Trophoblast cell (in vitro differentiated cells and primary cell): Measurements from ENCODE around the gene ZBTB44.

Experiments used
- DNase-seq, 2 donors: peaks; one replicate each; pipeline ENCODE4 v3.0.0-alpha.2; 2016
- H2AFZ ChIP-seq: 2 replicates; pipeline ENCODE4 v1.6.1; 2013; ENCODE audit warnings: low read length, moderate library complexity, mild to moderate bottlenecking; ENCODE audit not compliant: insufficient read depth, poor library complexity
- H2AK5ac ChIP-seq: 2 replicates; pipeline ENCODE4 v1.6.1; 2013; ENCODE audit warnings: mild to moderate bottlenecking, low read length
- H2BK120ac ChIP-seq: 2 replicates; pipeline ENCODE4 v1.6.1; 2013; ENCODE audit warnings: low read length, mild to moderate bottlenecking, moderate library complexity; ENCODE audit not compliant: insufficient read depth, poor library complexity
- H2BK12ac ChIP-seq: 2 replicates; pipeline ENCODE4 v1.6.1; 2013; ENCODE audit warnings: mild to moderate bottlenecking, low read length, moderate library complexity
- H2BK5ac ChIP-seq: 2 replicates; pipeline ENCODE4 v1.6.1; 2013; ENCODE audit warnings: low read length, low read depth, moderate library complexity, mild to moderate bottlenecking; ENCODE audit not compliant: poor library complexity
- H3K14ac ChIP-seq: 2 replicates; pipeline ENCODE4 v1.6.1; 2013; ENCODE audit warnings: mild to moderate bottlenecking, low read length
- H3K18ac ChIP-seq: 2 replicates; pipeline ENCODE4 v1.6.1; 2013; ENCODE audit warnings: mild to moderate bottlenecking, low read length
- H3K23ac ChIP-seq: 2 replicates; pipeline ENCODE4 v1.6.1; 2013; ENCODE audit warnings: low read length
- H3K27ac ChIP-seq: 2 replicates; pipeline ENCODE4 v1.5.1; 2013; ENCODE audit warnings: low read depth, mild to moderate bottlenecking, inconsistent platforms, low read length, moderate library complexity
- H3K27me3 ChIP-seq: 2 replicates; pipeline ENCODE4 v1.6.1; 2013; ENCODE audit warnings: inconsistent platforms, mild to moderate bottlenecking, low read length, moderate library complexity; ENCODE audit not compliant: insufficient read depth
- H3K36me3 ChIP-seq, 2 experiments: 1 replicate in 1 of 2; 2 replicates in 1 of 2; pipeline ENCODE4 v1.6.1; 2013; ENCODE audit warnings: low read length in 2 of 2, mild to moderate bottlenecking in 2 of 2, moderate library complexity in 1 of 2; ENCODE audit not compliant: insufficient read depth in 2 of 2, control insufficient read depth in 1 of 2
- H3K4ac ChIP-seq: 2 replicates; pipeline ENCODE4 v1.6.1; 2013; ENCODE audit warnings: low read depth, mild to moderate bottlenecking, low read length, moderate library complexity
- H3K4me1 ChIP-seq, 2 experiments: 1 replicate in 1 of 2; 2 replicates in 1 of 2; pipeline ENCODE4 v1.6.1; 2013; ENCODE audit warnings: low read length in 2 of 2, mild to moderate bottlenecking in 2 of 2, moderate library complexity in 1 of 2; ENCODE audit not compliant: insufficient read depth in 2 of 2, control insufficient read depth in 1 of 2
- H3K4me2 ChIP-seq: 2 replicates; pipeline ENCODE4 v1.6.1; 2013; ENCODE audit warnings: inconsistent platforms, mild to moderate bottlenecking, low read length, moderate library complexity
- H3K4me3 ChIP-seq: 2 replicates; pipeline ENCODE4 v1.5.1; 2013; ENCODE audit warnings: mild to moderate bottlenecking, low read depth, low read length, inconsistent platforms
- H3K79me1 ChIP-seq: one replicate; pipeline ENCODE4 v1.6.1; 2013; ENCODE audit warnings: low read length
- H3K79me2 ChIP-seq: 2 replicates; pipeline ENCODE4 v1.6.1; 2013; ENCODE audit warnings: low read length, mild to moderate bottlenecking; ENCODE audit not compliant: control insufficient read depth, insufficient read depth, poor library complexity
- H3K9ac ChIP-seq: 2 replicates; pipeline ENCODE4 v1.6.1; 2013; ENCODE audit warnings: mild to moderate bottlenecking, low read length
- H3K9me3 ChIP-seq: 2 replicates; pipeline ENCODE4 v1.6.1; 2013; ENCODE audit warnings: low read depth, mild to moderate bottlenecking, control low read depth, inconsistent platforms, low read length; ENCODE audit not compliant: insufficient read depth
- H4K12ac ChIP-seq: 2 replicates; pipeline ENCODE4 v1.6.1; 2013; ENCODE audit warnings: low read depth, mild to moderate bottlenecking, low read length, moderate library complexity
- H4K8ac ChIP-seq: 2 replicates; pipeline ENCODE4 v1.6.1; 2013; ENCODE audit warnings: low read depth, mild to moderate bottlenecking, low read length, moderate library complexity
- H4K91ac ChIP-seq: one replicate; pipeline ENCODE4 v1.6.1; 2013; ENCODE audit warnings: low read depth, mild to moderate bottlenecking, low read length, moderate library complexity
- WGBS: extraction: QIAGEN DNeasy Blood & Tissue Kit; methylation state at CpG from one replicate; pipeline ENCODE4 v1.1.7; 2013; ENCODE audit warnings: missing lambda C conversion rate; ENCODE audit not compliant: insufficient read length, insufficient coverage; ENCODE audit errors: extremely low coverage; 5-methylcytosine and 5-hydroxymethylcytosine counted together

ZBTB44 gene

GRCh38 chr11:130243816-130244215, 70.9 kb downstream of the ZBTB44 start:
- no peak overlapping the region for H4K12ac ChIP-seq
- H2BK12ac ChIP-seq, result no peak overlapping the region
- H3K4me1 ChIP-seq, result no peaks in the 10 kb centered on the region
- no peaks in the 10 kb centered on the region for H3K36me3 ChIP-seq
- no peak overlapping the region for H3K27ac ChIP-seq
- no peak overlapping the region for H2AK5ac ChIP-seq
- no peak overlapping the region for H3K14ac ChIP-seq
- no peak overlapping the region for H3K4me3 ChIP-seq
- no peak overlapping the region for H3K23ac ChIP-seq
- no peak overlapping the region for H2BK5ac ChIP-seq
- H3K9ac ChIP-seq, result no peak overlapping the region
- H4K91ac ChIP-seq, result no peak overlapping the region
- no CpG with 5 or more reads among the region's 2 CpGs for WGBS
- H3K4me2 ChIP-seq, result no peak overlapping the region
- no peak overlapping the region for H4K8ac ChIP-seq
- no peaks in the 10 kb centered on the region for H3K79me2 ChIP-seq
- H2BK120ac ChIP-seq, result no peak overlapping the region
- H3K9me3 ChIP-seq, result no peaks in the 10 kb centered on the region
- no peaks in the 10 kb centered on the region for H3K27me3 ChIP-seq
- no peak overlapping the region for H3K18ac ChIP-seq
- H3K79me1 ChIP-seq, result no peaks in the 10 kb centered on the region
- H2AFZ ChIP-seq, result no peak overlapping the region
- H3K4ac ChIP-seq, result no peak overlapping the region
- no peak for DNase-seq

- Histone ChIP-seq H4K8ac (no peak overlapping the region), H4K91ac (no peak overlapping the region), H2AFZ (no peak overlapping the region), H3K4ac (no peak overlapping the region), H3K14ac (no peak overlapping the region), H3K23ac (no peak overlapping the region), H3K9me3 (no peaks in the 10 kb centered on the region), H2BK120ac (no peak overlapping the region), H3K27me3 (no peaks in the 10 kb centered on the region), H3K79me2 (no peaks in the 10 kb centered on the region), H2BK12ac (no peak overlapping the region), H3K79me1 (no peaks in the 10 kb centered on the region), H3K4me1 (no peaks in the 10 kb centered on the region), H3K18ac (no peak overlapping the region), H3K4me3 (no peak overlapping the region), H4K12ac (no peak overlapping the region), H3K9ac (no peak overlapping the region), H3K27ac (no peak overlapping the region), H2AK5ac (no peak overlapping the region), H2BK5ac (no peak overlapping the region), H3K36me3 (peaks cover 1 to 3% of the 10 kb centered on the region in 2 experiments), H3K4me2 (no peak overlapping the region)
- no peak for DNase-seq
- WGBS, result no CpG with 5 or more reads among the region's 2 CpGs
Observed at GRCh38 chr11:130241713-130242112, 73.0 kb downstream of the ZBTB44 start.

- H2AFZ ChIP-seq, result no peak overlapping the region
- no peak overlapping the region for H3K9ac ChIP-seq
- H2AK5ac ChIP-seq, result no peak overlapping the region
- no peak overlapping the region for H3K27ac ChIP-seq
- no peak overlapping the region for H3K4me2 ChIP-seq
- H3K4me3 ChIP-seq, result no peak overlapping the region
- DNase-seq, result no peak
- H4K12ac ChIP-seq, result no peak overlapping the region
- H2BK120ac ChIP-seq, result no peak overlapping the region
- no peaks in the 10 kb centered on the region for H3K27me3 ChIP-seq
- H4K91ac ChIP-seq, result no peak overlapping the region
- H2BK5ac ChIP-seq, result no peak overlapping the region
- H2BK12ac ChIP-seq, result no peak overlapping the region
- no peak overlapping the region for H3K23ac ChIP-seq
- no peaks in the 10 kb centered on the region for H3K4me1 ChIP-seq
- H3K79me2 ChIP-seq, result no peaks in the 10 kb centered on the region
- H3K4ac ChIP-seq, result no peak overlapping the region
- H3K36me3 ChIP-seq, result peaks cover 3 to 7% of the 10 kb centered on the region in 2 experiments
- no peaks in the 10 kb centered on the region for H3K9me3 ChIP-seq
- no peaks in the 10 kb centered on the region for H3K79me1 ChIP-seq
- no peak overlapping the region for H3K18ac ChIP-seq
- no peak overlapping the region for H3K14ac ChIP-seq
- WGBS, result no CpG with 5 or more reads among the region's 6 CpGs
- H4K8ac ChIP-seq, result no peak overlapping the region
Observed at GRCh38 chr11:130237282-130238006, 77.3 kb downstream of the ZBTB44 start.

- Histone ChIP-seq H3K14ac (no peak overlapping the region), H2BK120ac (no peak overlapping the region), H3K9ac (no peak overlapping the region), H3K4me3 (no peak overlapping the region), H4K12ac (no peak overlapping the region), H3K18ac (no peak overlapping the region), H3K23ac (no peak overlapping the region), H4K8ac (no peak overlapping the region), H2BK12ac (no peak overlapping the region), H3K4ac (no peak overlapping the region), H4K91ac (no peak overlapping the region), H3K36me3 (peaks cover 3 to 7% of the 10 kb centered on the region in 2 experiments), H3K27ac (no peak overlapping the region), H2AFZ (no peak overlapping the region), H3K79me1 (no peaks in the 10 kb centered on the region), H3K4me2 (no peak overlapping the region), H3K79me2 (no peaks in the 10 kb centered on the region), H2AK5ac (no peak overlapping the region), H3K4me1 (no peaks in the 10 kb centered on the region), H2BK5ac (no peak overlapping the region), H3K9me3 (no peaks in the 10 kb centered on the region), H3K27me3 (no peaks in the 10 kb centered on the region)
- DNase-seq, result no peak
Observed at GRCh38 chr11:130234315-130234714, 80.4 kb downstream of the ZBTB44 start.
